HG03175 (cell line): ENCODE measurements around the gene ATP9B.

Experiments used
- ATAC-seq: cut with Tn5 transposase; IDR thresholded peaks from one replicate; pipeline ENCODE4 v1.9.1; 2021; ENCODE audit warnings: mild to moderate bottlenecking, moderate library complexity; ENCODE audit not compliant: unreplicated experiment

ATP9B gene

DNA sequence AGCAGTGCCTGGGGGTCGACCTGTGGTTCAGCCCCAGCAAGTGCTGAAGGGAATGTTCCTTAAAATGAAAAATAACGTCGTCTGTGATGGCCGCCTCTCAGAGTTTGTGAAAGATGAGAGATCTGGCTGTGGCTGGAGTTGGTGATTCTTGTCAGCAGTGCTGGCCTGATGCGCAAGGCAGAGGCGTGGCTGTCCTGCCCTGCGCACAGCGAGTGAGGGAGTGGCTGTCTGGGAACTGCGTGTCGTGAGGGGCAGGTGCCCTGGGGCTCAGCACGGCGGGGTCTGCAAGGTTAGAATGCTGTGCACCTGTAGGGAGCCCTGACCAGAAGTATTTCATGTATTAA lies 335.3 kb downstream of the ATP9B start:
- no peak for ATAC-seq

DNA sequence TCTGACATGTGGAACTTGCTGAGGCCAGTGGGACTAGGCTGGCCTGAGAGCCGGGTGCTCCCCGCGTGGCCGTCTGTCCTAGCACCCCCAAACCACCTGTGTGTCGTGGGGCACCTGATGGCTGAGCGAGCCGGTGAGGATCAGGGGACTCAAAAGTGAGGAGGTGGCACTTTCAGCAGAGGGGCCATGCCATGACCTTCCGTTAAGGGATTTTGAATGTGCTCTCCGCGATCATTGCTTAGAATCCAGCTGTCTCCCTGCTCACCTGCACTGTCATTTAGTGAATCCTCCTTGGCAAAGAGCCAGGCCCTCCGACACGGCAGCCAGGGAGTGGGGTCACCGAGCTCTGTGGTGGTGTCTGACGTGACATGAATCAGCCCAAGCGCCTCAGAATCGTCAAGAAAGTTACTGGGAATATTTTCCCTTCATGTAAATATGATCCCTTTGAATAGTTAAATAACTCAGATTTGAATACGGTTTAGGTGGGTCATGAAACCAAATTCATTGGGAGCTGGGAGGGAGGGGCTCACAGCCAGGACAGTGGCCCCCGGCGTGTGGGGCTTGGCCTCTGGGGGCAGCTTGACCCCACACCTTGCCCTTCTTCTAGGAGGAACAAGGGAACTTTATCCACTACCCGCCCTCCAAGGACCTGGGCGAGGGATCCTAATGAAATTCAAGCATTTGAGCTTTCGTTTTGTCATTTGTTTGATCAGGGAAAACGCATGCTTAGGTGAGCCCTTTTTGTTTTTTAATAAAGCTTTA lies 336.0 kb downstream of the ATP9B start:
- no peak for ATAC-seq

DNA sequence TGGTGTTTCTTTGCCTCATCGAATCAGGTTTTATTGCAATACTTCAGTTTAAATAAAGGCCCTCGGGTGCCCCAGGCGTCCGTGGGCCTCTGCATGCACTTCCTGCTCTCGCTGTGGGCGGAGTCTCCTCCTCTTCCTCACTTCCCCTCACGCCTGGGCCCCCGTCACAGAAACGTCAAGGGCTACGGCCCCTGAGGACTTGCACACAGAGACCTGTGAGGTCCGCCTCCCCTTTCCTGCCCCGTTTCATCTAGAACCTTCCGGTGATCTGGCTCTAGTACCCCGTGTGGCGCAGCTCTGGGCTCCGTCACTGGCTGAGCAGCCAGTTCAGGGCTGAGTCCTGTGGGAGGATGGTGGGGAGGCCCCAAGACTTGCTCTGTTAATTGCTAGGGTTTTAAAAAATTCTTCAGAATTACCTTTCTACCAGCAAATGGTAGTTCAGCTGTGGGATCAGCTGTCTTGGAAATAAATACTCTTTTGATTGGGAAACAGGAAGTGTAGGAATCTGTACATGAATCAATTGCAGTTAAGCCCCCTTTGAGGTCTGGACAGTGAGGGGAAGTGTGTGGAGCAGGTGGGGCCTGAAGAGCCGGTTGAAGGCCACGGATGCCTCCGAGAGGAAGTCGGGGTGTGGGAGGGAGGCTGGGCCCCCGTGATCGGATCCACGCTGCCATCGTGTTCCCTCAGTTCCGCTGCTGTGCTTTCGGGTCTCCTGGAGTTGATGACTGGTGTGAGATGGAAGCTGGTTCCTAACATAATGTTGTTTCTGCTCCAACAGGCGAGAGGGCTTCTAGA lies 336.8 kb downstream of the ATP9B start:
- peak; percentile 78 for ATAC-seq

DNA sequence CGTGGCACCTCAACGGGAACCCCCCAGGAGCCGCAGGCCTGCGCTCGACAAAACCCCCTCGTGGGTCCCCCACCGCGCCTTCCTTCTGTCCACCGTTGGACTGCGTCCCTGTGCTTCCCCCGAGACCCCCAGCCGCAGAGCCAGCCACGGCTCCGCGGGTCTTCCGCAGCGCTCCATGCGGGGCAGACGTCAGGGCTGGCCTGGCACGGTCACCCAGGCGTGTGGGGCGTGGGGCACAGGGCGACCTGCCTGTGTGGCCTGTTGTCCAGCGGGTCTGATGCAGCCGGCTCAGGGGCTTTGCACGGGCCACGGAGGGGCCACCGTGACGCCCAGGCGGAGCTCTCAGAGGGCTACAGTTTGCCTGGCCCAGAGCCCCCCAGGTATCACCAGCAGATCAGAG lies 337.5 kb downstream of the ATP9B start:
- no peak for ATAC-seq

DNA sequence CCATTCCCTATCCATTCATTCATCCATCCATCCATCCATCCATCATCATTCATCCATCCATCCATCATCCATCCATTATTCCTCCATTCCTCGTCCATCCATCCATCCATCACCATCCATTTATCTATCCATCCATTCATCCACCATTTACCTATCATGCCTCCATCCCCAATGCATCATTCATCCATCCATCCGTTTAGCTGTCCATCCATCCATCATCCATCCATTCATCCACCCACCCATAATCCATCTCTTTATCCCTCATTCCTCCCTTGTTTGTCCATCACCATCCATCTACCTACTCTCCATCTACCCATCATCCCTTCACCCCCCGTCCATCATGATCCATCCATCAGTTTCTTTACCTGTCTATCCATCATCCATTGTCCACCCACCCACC lies 340.1 kb downstream of the ATP9B start:
- no peak for ATAC-seq

DNA sequence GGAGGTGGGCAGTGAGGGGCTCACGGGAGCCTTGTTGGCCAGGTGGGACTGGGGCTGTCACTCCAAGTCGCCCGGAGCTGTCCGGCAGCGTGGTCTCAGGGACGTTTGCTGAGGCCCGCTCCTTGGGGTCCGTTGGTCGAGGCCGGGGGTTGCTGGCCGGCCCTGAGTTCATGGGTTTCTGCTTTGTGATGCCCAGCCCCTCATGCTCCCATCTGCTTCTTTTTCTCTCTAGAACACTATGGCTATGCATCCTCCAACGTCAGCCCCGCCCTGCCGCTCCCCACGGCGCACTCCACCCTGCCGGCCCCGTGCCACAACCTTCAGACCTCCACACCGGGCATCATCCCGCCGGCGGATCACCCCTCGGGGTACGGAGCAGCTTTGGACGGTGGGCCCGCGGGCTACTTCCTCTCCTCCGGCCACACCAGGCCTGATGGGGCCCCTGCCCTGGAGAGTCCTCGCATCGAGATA lies 341.0 kb downstream of the ATP9B start:
- no peak for ATAC-seq

DNA sequence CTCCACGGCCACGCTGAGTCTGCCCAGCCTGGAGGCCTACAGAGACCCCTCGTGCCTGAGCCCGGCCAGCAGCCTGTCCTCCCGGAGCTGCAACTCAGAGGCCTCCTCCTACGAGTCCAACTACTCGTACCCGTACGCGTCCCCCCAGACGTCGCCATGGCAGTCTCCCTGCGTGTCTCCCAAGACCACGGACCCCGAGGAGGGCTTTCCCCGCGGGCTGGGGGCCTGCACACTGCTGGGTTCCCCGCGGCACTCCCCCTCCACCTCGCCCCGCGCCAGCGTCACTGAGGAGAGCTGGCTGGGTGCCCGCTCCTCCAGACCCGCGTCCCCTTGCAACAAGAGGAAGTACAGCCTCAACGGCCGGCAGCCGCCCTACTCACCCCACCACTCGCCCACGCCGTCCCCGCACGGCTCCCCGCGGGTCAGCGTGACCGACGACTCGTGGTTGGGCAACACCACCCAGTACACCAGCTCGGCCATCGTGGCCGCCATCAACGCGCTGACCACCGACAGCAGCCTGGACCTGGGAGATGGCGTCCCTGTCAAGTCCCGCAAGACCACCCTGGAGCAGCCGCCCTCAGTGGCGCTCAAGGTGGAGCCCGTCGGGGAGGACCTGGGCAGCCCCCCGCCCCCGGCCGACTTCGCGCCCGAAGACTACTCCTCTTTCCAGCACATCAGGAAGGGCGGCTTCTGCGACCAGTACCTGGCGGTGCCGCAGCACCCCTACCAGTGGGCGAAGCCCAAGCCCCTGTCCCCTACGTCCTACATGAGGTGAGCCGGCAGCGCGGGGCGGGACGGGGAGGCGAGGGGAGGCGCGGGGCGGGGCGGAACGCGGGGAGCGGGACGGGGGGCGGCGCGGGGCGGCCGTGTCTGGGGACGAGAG lies 341.8 kb downstream of the ATP9B start:
- no peak for ATAC-seq

DNA sequence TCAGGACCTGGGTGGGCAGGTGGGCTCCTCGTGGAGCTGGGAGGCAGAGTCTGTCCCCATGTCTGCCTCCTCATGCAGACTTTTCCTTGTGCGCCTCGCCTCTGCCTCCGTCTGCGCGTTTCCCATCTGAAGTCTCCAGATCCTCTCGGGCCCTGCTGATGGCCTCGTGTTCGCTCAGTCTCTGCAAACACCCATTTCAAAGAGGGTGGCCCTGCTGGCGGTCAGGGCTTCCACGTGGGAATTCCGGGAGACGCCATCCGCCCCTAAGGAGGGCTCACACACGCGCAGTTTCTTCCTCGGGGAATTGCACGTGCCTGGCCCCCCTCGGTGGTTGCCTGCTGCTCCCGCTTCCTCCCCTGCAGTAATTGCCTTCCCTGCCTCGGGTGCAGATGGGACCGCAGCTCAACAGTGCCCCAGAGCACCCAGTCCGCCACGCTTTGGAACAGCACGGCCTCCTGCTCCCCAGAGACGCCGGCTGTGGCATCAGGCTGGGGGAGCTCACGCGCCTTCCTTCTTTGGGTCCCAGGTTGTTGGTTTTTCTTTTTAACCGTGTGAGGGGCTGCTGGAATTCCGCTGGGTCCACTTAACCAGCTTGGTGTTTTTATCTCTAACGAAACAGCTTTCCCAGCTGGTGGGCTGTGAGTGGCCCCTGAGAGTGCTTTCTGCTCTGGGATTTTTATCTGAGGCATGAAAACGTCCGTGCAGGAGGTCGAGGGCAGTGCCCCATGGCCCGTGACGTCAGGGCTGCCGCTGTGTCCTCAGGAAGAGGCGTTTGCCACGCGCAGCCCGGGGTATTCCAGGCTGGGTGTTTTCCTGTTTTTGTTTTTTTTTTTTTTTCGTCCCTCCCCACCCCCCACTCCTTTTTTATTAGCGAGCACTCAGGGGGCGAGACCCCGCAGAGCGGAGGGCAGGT lies 342.7 kb downstream of the ATP9B start:
- no peak for ATAC-seq

DNA sequence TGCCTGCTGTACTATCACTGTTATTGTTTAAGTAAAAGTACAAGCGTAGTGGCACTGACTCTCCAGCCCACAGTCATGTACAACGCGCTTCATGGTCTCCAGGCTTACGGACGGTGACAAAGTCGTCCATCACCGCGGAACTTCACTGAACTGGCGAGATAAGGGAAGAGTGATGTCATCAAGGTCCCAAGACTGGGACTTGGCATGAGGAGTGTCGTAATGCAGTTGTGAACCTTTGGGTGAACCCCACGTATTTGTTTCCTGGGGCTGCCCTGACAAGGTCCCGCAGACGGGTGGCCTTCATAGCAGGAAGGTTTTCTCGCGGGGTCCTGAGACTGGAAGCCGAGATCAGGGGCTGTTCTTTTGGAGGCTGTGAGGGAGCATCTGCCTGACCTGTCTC lies 343.8 kb downstream of the ATP9B start:
- no peak for ATAC-seq

DNA sequence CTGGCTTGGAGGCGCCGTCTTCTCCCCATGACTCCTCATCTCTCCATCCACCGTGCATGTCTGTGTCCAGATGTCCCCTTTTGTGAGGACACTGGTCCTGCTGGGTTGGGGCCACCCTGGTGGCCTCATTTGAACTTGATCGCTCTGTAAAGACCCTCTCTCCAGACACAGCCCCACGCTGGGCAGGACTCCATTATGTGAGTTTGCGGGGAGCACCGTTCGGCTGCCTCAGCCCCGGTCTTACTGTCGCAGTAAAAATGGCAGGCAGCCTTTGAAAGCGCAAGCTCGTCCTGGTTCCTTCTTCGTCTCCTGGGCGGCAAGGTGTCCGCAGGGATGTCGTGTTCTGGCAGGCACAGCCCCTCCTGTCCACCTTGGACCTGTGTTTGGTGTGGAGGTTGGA lies 344.2 kb downstream of the ATP9B start:
- ATAC-seq = no peak

DNA sequence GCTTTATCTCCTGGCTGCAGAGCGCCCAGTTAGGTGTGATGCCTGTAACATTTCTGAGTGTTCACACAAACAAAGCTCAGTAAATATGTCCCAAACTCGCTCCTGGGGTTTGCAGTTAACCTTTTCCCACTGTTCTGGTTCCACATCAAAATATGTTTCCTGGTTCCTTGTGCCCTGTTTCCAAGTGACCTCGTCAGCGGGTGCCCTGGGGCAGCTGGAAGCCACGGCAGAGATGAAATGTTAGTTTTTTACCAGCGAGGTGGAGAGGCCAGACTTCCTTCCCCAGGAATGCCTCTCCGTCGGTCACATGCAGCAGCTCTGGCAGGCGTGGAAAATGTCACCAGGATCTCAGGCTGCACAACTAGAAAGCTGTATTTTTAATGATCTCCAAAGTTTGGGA lies 344.7 kb downstream of the ATP9B start:
- ATAC-seq = no peak

DNA sequence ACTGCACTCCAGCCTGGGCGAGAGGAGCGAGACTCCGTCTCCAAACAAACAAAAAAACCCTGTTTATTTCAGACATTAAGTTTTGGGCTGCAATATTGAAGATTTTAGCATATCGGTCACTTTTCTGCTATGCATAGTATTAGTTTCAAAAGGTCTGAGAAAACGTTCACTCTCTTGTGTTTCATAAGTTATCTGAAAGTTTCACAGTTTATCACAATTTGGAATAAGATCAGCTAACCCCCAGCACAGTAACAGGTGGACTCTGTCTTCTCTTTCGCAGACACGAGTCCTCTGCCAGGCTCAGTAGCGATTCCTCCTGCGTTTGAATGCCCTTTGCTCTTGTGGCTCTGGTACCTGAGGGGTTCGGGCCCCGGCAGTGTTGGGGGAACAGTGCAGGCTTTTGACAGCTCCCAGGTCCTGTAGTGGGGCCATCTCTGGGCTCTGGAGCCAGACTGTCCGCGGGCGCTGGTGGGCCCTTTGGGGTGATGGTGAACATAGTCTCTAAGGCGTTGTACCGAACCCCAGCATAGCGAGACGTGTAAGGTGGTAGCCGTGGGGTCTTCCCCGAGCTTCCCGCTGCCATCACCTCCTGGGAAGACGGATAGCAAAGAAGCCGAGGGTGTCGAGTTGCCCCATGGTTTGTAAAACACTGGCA lies 347.0 kb downstream of the ATP9B start:
- ATAC-seq = no peak

DNA sequence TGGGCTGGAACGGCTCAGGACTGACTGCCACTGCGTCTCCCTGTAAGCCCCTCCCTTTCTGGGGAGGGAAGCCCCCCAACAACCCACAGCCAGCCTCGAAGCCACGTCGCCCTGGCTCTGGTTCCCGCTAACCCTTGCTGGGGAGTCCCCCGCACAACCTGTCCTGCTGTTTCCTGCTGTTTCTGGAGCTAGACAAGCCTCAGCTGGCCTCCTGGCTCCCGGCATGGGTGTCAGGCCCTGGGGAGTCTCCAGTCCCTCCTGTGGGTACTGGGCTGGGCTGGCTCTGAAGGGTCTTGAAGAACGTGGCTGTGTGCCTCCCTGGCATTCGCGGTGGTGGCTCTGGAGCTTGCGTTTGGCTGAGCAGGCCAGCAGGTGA lies 347.5 kb downstream of the ATP9B start:
- no peak for ATAC-seq

DNA sequence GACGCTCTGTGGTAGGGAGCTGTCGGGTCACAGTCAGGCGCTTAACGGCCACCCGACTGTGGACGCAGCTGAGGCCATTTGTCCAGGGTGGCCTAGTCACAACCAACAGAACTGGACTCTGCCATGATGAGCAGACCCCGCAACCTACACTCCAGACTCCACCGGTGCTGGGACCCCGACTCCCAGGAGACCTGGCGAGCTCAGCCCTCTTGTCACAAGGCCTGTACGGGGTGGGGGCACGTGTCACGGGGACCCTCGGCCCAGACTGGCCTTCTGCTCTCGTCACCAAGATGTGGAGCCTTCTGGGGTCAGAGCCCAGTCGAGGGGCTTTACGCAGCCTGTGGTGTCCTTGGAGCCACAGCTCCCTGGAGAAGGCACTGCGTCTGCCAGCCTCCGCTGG lies 349.0 kb downstream of the ATP9B start:
- ATAC-seq = no peak

DNA sequence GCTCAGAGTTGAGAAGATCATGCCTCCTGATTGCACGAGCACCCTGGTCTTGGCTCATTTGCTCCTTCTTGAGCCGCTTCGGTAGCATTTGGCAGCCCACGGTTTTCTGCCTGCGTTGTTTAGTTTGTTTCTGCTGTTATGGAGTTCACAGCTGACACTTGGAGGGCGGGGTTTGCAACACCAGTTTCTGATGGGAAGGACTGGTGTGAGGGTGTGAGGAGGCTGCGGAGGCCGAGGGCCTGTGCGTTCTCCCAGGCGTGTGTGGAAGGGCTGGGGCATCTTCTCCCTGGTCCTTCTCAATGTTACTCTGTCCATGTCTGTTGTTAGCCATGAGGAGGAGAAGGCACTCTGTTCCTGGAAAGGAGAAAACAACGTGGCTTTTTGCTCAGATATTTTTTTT lies 349.4 kb downstream of the ATP9B start:
- no peak for ATAC-seq

DNA sequence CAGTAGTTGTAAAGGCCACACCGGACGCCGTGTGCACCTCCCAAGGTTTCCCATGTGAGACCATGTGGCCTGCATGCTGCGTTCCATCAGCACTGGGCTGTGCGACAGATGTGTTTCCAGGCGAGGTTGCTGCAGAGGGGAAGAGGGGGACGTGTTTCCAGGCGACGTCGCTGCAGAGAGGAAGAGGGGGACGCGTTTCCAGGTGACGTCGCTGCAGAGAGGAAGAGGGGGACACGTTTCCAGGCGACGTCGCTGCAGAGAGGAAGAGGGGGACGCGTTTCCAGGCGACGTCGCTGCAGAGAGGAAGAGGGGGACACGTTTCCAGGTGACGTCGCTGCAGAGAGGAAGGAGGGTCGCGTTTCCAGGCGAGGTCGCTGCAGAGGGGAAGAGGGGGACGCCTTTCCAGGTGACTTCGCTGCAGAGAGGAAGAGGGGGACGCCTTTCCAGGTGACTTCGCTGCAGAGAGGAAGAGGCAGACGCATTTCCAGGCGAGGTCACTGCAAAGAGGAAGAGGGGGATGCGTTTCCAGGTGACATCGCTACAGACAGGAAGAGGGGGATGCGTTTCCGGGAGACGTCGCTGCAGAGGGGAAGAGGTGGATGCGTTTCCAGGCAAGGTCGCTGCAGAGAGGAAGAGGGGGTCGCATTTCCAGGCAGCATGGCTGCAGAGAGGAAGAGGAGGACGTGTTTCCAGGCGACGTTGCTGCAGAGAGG lies 351.0 kb downstream of the ATP9B start:
- ATAC-seq = no peak

DNA sequence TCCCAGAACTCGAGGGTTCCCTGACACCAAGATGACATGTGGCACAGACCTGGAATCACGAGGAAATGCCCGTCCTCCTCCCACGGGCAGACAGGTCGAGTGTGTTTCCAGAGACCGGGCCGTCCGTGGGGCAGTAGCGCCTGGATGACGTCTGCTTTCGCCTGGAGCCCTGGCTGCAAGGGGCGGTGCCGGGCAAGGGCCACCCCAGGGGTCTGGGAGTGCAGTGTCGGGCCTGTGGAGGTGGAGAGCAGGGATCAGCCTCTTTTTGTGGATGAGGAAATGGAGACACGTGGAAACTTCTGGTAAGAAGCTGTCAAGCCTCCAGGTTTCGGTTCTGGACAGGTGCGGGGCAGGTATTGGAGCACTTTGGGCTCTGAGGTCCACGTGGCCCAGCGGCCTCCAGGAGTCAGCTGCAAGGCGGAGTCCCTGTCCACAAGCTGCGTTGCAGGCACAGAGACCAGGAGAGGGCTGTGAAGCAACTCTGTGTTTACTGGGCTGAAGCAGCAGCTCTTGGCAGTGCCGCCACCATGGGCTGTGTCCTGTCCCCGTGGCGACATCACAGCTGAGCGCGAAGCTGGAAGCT lies 352.2 kb downstream of the ATP9B start:
- no peak for ATAC-seq

DNA sequence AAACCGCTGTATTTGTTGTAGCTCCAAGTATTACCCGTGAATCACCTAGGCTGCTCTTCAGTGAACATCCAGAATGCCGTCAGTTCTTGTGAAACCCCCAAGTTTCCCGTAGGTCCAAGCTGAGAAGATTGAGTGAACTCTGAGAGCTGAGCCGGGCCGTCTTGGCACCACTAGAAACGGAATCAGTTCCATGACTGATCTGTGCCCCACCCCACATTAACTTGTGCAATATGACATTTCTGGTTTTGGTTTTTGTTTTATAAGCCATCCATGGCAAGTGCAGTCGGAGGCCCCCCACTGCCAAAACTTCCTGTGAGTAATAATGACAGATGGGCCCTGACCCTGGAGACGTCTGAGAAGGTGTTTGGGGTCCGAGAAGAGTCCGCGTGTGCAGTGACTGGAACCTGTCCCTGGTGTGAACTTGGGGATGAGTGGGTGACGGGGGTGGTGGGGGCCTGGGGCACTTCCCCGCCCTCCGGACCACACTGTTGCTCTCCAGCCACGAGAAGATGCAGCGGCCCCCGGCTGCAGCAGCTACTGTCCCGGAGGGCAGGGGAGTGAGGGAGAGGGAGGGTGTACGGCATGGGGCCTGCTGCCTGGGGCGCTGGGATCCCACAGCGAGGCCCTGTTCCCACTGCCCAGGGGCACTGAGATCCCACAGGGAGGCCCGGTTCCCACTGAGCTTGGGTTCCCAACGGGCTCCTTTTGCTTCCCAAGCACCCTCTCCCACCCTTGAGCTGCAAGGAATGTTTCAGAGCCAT lies 353.0 kb downstream of the ATP9B start:
- ATAC-seq = peak; percentile 89
